Occipital lobe (tissue), 2 donors: ENCODE measurements around the gene SULT6B1. TPM values are rescaled to one million over a fixed set of nuclear protein-coding genes. Genes with fewer than 3 reads are reported as not detected.
"Not testable (repeated sequence)": the region's sequence is repeated elsewhere in the genome, so short reads cannot be mapped to it uniquely, and the experiment has no call there.

ENCODE experiments used
- DNase-seq: peaks from one replicate; lab custom pipeline; 2025; lab: John Stamatoyannopoulos, UW
- total RNA-seq: library from RNA; depleted of rRNA; stranded (reverse); fragments of >200 nt; gene quantifications from one replicate; pipeline ENCODE4 v1.2.3, GENCODE V29; 2014

Gene SULT6B1
- not detected for total RNA-seq

DNA sequence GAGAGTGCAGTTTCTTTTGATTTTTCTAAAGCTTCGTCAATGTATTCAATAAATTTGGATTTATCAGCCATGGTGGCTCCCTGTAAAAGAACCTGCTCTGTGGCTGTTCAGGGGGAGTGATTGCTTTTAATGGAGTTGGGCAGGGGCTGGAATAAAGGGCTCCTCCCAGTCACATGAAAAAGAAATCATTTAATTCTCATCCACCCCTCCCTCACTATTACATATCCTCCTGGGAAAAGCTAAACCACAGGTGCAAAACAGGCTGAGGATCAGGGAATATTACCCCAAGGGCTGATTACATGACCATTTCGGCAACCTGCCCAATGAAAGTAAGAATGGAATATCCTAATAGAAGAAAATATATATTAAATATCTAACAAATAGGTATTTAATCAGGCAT, at the start of gene SULT6B1:
Gene SULT6B1, minus strand, starts transcription at position 101 of the 400 bp plus-strand sequence. Its CDS starts 30 bp downstream, at position 71.
- no peak for DNase-seq

GRCh38 chr2:37232131-37232933, 43.9 kb upstream of the SULT6B1 start:
- DNase-seq, result peak; percentile 33

DNA sequence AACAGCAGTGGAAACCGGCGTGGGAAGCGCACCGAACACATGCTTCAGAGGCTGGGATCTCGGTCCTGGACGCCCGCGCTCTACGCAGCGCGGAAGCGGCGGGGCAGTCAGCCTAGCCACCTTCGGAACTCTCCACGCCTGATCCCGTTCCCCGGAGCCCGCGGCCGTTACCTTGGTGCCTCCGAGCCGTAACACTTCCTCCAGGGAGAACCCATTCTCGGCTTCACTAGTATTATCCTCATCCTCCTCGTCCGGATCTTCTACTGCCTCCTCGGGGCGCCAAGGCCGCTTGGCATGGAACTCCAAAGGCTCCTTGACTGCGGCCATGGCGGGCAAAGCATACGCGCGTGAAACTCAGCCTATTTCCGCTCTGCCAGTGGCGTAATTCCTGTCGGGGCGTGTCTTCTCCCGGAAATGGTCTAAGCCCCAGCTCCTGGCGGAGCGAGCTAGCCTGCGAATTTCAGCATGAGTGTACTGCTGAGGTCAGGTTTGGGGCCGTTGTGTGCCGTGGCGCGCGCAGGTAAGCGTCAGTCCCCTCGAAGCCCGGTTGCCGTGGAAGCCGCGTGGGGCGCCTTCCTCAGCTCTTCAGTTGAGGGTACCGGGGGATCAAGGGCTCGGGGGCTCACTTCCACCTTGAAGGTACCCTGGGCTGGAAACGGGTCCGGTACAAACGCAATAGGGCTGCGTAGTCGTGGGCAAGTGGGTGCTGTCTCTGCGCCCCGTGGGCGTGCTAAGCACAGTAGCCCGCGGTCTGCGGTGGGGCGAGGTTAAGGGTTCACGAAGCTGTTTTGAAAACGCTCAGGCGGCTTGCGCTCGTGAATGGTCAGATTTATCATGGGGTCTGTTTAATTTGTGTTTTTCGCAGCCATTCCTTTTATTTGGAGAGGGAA, 43.0 kb upstream of the SULT6B1 start, which contains the start of the genes CEBPZ and NDUFAF7:
Gene CEBPZ, minus strand, starts transcription at position 356 of the 890 bp plus-strand sequence. Its CDS starts 29 bp downstream, at position 327.
Gene NDUFAF7, plus strand, starts transcription at position 418 of the 890 bp plus-strand sequence. Its CDS starts 48 bp downstream, at position 466.
- peak; percentile 92 for DNase-seq

GRCh38 chr2:37230581-37230980, 42.1 kb upstream of the SULT6B1 start:
- DNase-seq, result no peak

DNA sequence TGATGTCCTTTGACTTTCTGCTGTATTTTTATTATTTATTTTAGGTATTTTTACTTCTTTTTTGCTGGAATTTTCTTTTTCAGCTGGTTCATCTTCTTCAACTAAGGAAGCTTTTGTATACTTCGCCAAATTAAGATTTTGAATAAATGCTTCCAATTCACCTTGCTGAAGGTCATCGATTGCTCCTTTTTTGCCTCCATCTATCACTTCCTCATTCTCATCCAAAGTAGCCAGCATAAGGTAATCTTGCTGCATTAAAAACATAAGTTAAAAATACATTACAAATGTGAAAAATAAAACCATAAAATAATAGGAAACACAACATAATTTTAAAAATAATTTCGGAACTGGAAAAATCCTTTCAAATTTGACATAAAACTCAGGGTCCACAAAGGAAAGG, 40.3 kb upstream of the SULT6B1 start:
- no peak for DNase-seq

DNA sequence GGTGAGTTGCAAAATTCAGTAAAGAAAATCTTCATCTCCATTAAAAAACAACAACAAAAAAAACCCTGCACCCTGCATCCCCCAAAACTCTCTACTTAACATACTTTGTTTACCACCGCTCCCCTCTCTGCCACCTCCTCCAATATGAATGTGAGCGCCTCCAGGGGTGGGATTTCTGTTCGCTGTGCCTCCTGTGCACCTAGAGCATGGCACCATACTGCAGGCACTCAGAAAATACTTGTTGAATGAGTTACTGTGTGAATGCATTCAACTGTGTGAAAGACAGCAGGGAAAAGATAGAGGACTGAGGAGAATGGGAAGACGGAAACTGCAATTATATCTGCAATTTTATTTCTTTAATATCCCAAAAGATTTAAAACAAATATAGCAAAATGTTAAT, 38.4 kb upstream of the SULT6B1 start:
- no peak for DNase-seq

GRCh38 chr2:37225129-37225528, 36.7 kb upstream of the SULT6B1 start:
- DNase-seq, result not testable (repeated sequence)

- no peak for DNase-seq
Measured at GRCh38 chr2:37224063-37224462, 35.6 kb upstream of the SULT6B1 start.

- DNase-seq, result no peak
Measured at GRCh38 chr2:37223131-37223530, 34.7 kb upstream of the SULT6B1 start.

DNA sequence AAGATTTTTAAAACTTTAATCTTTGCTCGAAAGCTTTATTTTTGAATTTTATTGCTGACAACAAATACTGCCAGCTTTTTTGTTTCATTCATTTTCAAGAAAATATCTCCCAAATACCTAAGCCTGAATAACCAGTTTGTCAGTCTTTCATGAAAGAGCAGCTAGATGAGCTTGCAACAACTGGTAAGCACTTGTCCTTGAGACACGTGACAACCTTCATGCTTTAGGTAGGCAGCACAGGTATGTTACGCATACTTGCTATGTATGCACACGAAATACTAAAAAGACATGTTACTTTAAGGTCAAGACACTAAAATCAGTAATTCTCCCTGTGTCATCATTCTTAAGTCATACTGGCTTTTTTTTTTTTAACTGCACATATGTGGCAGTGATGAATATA, 30.6 kb upstream of the SULT6B1 start:
- DNase-seq, result no peak

DNA sequence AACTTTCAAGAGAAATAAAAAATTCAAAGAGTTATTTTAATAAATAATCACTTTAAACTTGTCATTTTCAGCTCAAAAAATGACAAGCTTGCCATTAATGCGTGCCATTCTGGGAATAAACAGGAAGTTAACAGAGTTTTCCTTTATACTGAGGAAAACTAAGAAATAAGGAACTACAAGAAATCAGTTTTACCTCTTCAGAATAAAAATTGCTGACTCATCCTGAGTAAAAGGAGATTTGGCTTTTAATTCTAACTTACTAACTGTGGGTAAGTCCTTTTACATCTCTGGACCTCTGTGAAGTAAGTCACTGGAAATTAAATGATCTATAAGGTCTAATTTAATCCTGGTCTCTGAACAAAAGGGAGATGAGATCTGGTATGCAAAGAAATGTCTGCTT, 26.8 kb upstream of the SULT6B1 start:
- DNase-seq, result no peak

GRCh38 chr2:37211939-37212338, 23.5 kb upstream of the SULT6B1 start:
- DNase-seq, result no peak

DNA sequence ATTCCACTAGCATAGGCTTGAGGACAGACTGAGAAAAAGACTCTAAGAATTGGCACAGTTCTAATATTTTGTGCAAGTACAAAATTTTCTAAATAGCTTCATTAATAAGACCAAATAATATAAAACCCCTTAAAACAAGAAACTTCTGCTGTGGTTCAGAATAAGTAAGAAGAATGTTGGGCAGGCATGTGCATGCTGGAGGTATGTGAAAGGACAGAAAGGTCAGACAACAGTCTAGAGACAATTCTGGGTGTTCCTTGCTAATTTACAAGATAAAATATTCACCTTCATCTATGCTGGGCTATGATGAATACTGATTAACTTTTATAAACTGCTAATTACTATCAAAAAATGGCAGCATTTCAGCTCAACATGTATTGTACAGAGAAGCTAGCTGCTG, 22.7 kb upstream of the SULT6B1 start:
- no peak for DNase-seq

GRCh38 chr2:37206760-37207159, 18.3 kb upstream of the SULT6B1 start:
- not testable (repeated sequence) for DNase-seq

DNA sequence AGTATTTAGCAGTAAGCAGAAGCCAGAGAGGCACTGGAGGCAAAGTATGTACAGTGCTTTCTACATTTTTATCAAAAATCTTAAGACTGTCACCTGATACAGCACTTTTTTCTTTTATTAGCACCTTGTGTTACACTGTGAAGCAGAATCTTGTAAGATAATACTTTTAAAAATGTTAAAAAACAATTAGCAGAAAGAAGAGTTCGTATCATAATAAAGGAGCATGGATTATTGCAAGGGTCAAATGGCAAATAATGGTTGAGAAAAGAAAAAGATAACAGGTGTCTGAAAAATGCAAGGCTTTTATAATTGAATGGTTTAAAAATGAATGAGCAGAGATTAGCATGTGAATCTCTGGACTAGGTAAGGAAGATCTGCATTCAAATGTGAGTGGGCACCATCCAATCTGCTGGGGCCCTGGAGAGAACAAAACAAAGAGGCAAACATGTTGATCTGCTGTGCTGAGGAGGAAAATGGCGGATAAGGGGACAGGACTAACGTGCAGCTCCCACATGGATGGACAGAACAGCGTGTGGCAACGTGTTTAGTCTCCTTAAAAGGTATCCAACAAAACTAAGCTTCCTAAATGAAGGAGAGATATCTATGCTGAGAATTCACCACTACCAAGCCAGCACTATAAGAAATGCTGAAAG, 17.3 kb upstream of the SULT6B1 start:
- DNase-seq, result no peak

- DNase-seq, result not testable (repeated sequence)
Measured at GRCh38 chr2:37205071-37205661, 16.7 kb upstream of the SULT6B1 start.

DNA sequence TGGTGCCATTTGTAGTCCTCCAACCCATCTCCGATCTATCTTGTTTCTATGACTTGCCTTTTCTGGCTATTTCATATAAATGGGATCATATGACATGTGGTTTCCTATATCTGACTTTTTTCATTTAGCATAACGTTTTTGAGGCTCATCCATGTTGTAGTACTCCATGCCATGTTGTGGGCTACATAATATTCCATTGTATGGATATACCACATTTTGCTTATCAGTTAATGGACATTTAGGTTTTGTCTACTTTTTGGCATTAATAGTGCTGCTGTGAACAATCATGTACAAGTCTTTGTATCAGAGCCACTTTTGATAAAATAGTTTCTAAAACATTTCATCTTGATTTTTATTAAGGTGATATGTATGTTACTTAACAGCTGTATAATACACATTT, 15.2 kb upstream of the SULT6B1 start:
- DNase-seq, result no peak

GRCh38 chr2:37201766-37202165, 13.3 kb upstream of the SULT6B1 start:
- no peak for DNase-seq

GRCh38 chr2:37201208-37201607, 12.7 kb upstream of the SULT6B1 start:
- DNase-seq, result no peak

GRCh38 chr2:37198681-37199065, 10.2 kb upstream of the SULT6B1 start:
- DNase-seq, result no peak
